Osteoblast (primary cell): ENCODE results near the gene LECT2. TPM values are rescaled to one million over a fixed set of nuclear protein-coding genes. Genes with fewer than 3 reads are reported as not detected.

Source experiments
- DNase-seq: peaks from one replicate; pipeline ENCODE4 v3.0.0; 2011; ENCODE audit warnings: low spot score, mixed read lengths; ENCODE audit not compliant: insufficient read length; ENCODE audit errors: missing footprints
- H2AFZ ChIP-seq: 2 replicates; pipeline ENCODE4 v1.6.0; 2011; ENCODE audit warnings: mild to moderate bottlenecking, low read length
- H3K27ac ChIP-seq: 2 replicates; pipeline ENCODE4 v1.5.1; 2011; ENCODE audit warnings: mild to moderate bottlenecking, low read depth, low read length, moderate library complexity
- H3K27me3 ChIP-seq: 2 replicates; pipeline ENCODE4 v1.6.0; 2012; ENCODE audit warnings: mild to moderate bottlenecking, control low read depth, inconsistent platforms, low read length, moderate library complexity; ENCODE audit not compliant: insufficient read depth
- H3K36me3 ChIP-seq: 2 replicates; pipeline ENCODE4 v1.5.1; 2011; ENCODE audit warnings: mild to moderate bottlenecking, low read length, control low read depth, moderate library complexity; ENCODE audit not compliant: insufficient read depth
- H3K4me1 ChIP-seq: 2 replicates; pipeline ENCODE4 v1.5.1; 2011; ENCODE audit warnings: mild to moderate bottlenecking, low read length, control low read depth, moderate library complexity; ENCODE audit not compliant: insufficient read depth
- H3K4me2 ChIP-seq: 2 replicates; pipeline ENCODE4 v1.6.0; 2011; ENCODE audit warnings: mild to moderate bottlenecking, low read length; ENCODE audit not compliant: insufficient read depth
- H3K4me3 ChIP-seq: fragments of 200-600 bp; sonication (generic); 3 replicates; pipeline ENCODE4 v1.5.1; 2012; ENCODE audit warnings: mild to moderate bottlenecking, low read length, inconsistent platforms; ENCODE audit not compliant: insufficient read depth
- H3K79me2 ChIP-seq: 2 replicates; pipeline ENCODE4 v1.6.0; 2012; ENCODE audit warnings: mild to moderate bottlenecking, low read length, control low read depth, inconsistent platforms; ENCODE audit not compliant: insufficient read depth
- H3K9me3 ChIP-seq: 2 replicates; pipeline ENCODE4 v1.5.1; 2011; ENCODE audit warnings: low read depth, low read length, control low read depth
- H4K20me1 ChIP-seq: 2 replicates; pipeline ENCODE4 v1.6.0; 2012; ENCODE audit warnings: mild to moderate bottlenecking, low read length, control low read depth; ENCODE audit not compliant: insufficient read depth
- total RNA-seq: library from RNA; depleted of rRNA; stranded (reverse); fragments of >200 nt; gene quantifications from 2 replicates; pipeline ENCODE4 v1.2.3, GENCODE V29; 2012
- TF ChIP-seq, protein P1 (sequence below): IDR thresholded peaks from 2 replicates; pipeline ENCODE4 v1.5.1; 2011; ENCODE audit warnings: mild to moderate bottlenecking, low read depth, low read length, moderate library complexity; ENCODE audit errors: extremely low read depth

Gene LECT2
- total RNA-seq, 1 donor: not detected

DNA sequence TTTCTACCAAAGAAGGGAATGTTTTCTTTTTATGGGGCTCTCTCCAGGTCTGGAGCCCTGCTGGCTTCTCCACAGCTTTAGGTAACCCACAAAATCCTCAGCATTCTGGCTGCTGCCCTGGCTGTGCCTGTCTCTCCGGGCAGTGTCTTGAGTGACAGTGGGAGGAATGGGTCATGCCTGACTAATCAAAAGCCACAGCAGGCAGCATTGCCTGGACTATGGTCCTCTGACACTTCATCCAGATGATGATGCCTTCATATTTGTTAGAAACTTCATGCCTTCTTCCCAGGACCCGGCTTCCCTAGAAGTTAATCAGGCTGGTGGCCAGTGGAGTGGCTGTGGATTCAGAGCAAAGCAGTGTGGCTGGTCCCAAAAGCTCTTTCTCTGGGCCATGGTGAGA is 41.8 kb upstream of the LECT2 start:
- peak; percentile 79 for DNase-seq
- Histone ChIP-seq H4K20me1 (no peaks in the 10 kb centered on the region), H3K4me1 (peaks cover 58% of the 10 kb centered on the region), H3K36me3 (no peaks in the 10 kb centered on the region), H3K4me2 (peak overlapping the region; percentile 67), H3K27me3 (no peaks in the 10 kb centered on the region), H3K79me2 (no peaks in the 10 kb centered on the region), H3K27ac (peak overlapping the region; percentile 96), H3K9me3 (no peaks in the 10 kb centered on the region), H3K4me3 (peak overlapping the region; percentile 34), H2AFZ (peak overlapping the region; percentile 58)
- TF ChIP-seq, protein P1, sequence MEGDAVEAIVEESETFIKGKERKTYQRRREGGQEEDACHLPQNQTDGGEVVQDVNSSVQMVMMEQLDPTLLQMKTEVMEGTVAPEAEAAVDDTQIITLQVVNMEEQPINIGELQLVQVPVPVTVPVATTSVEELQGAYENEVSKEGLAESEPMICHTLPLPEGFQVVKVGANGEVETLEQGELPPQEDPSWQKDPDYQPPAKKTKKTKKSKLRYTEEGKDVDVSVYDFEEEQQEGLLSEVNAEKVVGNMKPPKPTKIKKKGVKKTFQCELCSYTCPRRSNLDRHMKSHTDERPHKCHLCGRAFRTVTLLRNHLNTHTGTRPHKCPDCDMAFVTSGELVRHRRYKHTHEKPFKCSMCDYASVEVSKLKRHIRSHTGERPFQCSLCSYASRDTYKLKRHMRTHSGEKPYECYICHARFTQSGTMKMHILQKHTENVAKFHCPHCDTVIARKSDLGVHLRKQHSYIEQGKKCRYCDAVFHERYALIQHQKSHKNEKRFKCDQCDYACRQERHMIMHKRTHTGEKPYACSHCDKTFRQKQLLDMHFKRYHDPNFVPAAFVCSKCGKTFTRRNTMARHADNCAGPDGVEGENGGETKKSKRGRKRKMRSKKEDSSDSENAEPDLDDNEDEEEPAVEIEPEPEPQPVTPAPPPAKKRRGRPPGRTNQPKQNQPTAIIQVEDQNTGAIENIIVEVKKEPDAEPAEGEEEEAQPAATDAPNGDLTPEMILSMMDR: no peak

DNA sequence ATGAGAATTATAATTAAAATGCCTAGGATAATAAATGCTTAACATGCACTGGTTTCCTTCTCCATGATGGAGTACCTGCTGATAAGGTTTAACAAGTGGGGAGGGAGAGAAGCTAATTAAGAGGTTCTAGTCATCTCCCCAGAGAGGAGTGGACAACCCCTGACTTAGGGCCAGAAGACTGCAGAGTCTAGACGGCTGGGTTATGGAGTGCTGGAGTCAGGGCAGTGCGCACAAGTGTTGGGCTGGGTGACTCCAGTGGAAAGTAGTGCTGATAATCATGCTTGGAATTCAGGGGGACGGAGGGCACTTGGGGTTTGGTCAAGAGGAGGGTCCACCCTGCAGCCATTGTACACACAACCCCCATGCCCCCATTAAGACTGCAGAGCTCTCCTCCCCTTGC is 41.2 kb upstream of the LECT2 start:
- peak overlapping the region; percentile 34 for H3K4me3 ChIP-seq
- H3K27ac ChIP-seq: peak overlapping the region; percentile 96
- no peaks in the 10 kb centered on the region for H4K20me1 ChIP-seq
- TF ChIP-seq, protein P1: no peak
- H3K4me2 ChIP-seq: peak overlapping the region; percentile 67
- H3K9me3 ChIP-seq: no peaks in the 10 kb centered on the region
- peak overlapping the region; percentile 58 for H2AFZ ChIP-seq
- H3K4me1 ChIP-seq: peaks cover 56% of the 10 kb centered on the region
- no peaks in the 10 kb centered on the region for H3K27me3 ChIP-seq
- H3K79me2 ChIP-seq: no peaks in the 10 kb centered on the region
- H3K36me3 ChIP-seq: no peaks in the 10 kb centered on the region
- peak; percentile 76 for DNase-seq

DNA sequence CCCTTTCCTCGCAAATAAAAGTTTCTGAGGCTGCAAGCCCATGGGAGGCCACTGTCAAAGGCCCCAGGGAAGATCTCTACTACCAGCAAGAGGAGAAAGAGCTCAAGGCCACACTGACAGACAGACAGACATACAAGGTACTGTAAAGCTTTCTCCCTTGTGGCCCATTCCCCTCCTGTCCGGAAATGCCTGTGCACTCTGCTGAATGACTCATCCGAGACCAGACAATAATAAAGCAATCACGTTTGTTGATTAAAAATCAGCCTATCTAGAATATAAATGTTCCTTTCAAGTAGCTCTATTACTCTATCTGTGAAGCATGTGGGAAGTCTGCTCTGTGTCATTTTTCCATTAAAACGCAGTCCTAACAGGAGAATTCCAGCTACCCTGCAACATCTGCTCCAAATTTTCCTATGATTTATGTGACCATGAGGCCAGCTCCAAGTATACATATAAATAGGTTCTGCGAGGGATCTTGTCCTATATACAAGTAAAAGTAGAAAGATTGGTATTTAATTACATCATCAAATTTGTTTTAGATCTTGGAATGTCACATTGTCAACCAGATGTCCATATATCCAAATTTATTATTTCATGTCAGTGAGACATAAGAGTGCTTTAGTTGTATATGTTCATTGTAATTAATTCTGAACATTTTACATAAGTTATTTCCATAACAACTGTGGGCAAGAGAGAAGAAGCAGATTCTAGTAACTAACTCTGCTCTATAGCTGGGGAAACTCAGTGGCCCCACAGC is 39.3 kb upstream of the LECT2 start:
- TF ChIP-seq, protein P1: no peak
- H3K4me3 ChIP-seq: no peak overlapping the region
- no peaks in the 10 kb centered on the region for H3K79me2 ChIP-seq
- peak overlapping the region; percentile 32 for H3K4me2 ChIP-seq
- no peaks in the 10 kb centered on the region for H3K9me3 ChIP-seq
- H2AFZ ChIP-seq: no peak overlapping the region
- DNase-seq: no peak
- no peaks in the 10 kb centered on the region for H3K36me3 ChIP-seq
- H4K20me1 ChIP-seq: no peaks in the 10 kb centered on the region
- H3K27me3 ChIP-seq: no peaks in the 10 kb centered on the region
- peak overlapping the region; percentile 96 for H3K27ac ChIP-seq
- H3K4me1 ChIP-seq: peaks cover 46% of the 10 kb centered on the region

DNA sequence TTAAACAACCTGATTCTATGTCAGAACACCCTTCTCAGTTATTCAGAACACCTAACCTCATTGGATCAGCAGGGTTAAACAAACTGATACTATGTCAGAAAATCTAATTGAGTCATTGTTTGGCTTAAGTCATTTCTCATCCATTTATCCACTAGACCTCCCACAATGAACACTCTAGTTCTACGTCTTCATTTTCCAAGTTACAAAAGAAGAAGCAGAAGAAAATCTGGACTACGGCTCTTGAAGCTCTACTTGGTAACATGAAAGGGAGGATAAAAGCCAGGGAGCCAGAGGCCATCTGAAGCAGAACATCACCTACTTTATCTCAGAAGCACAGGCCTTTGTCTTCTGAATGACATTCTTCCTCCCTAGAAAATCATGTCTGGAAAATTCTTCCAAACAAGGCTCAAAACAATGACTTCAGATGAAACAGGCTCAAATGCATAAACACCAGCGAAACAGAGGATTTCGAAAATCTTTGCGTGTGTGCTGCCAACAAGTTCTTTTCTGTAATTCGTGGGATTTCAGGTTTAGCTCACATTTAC is 38.6 kb upstream of the LECT2 start:
- no peaks in the 10 kb centered on the region for H3K27me3 ChIP-seq
- H3K27ac ChIP-seq: peak overlapping the region; percentile 96
- peak overlapping the region; percentile 48 for H2AFZ ChIP-seq
- no peak overlapping the region for H3K4me3 ChIP-seq
- H3K4me1 ChIP-seq: peaks cover 45% of the 10 kb centered on the region
- H3K9me3 ChIP-seq: no peaks in the 10 kb centered on the region
- DNase-seq: peak; percentile 66
- H3K36me3 ChIP-seq: no peaks in the 10 kb centered on the region
- TF ChIP-seq, protein P1: no peak
- peak overlapping the region; percentile 32 for H3K4me2 ChIP-seq
- no peaks in the 10 kb centered on the region for H4K20me1 ChIP-seq
- no peaks in the 10 kb centered on the region for H3K79me2 ChIP-seq
